Endothelial cell of umbilical vein (primary cell): ENCODE measurements around the gene PDLIM4. TPM values are rescaled to one million over a fixed set of nuclear protein-coding genes. Genes with fewer than 3 reads are reported as not detected.
A peak's percentile ranks its signal among the peaks of the same experiment; 100 is the strongest.

Experiments used
- BruUV-seq: library from RNA; stranded (reverse); fragments of 400-500 nt; replicated peaks from 2 replicates; lab custom pipeline; 2021; lab: Mats Ljungman, UMichigan
- CTCF ChIA-PET: fragments of 300-600, 350-600 bp; sonication (Branson Sonifier 250); formaldehyde crosslinking; loops from one replicate; lab custom pipeline; 2021; ENCODE audit warnings: antibody characterized with exemption, inconsistent platforms; lab: Charles Lee
- POLR2A ChIA-PET: fragments of 300-600, 350-600 bp; sonication (Branson Sonifier 250); formaldehyde crosslinking; loops from one replicate; lab custom pipeline; 2021; ENCODE audit warnings: antibody characterized with exemption, inconsistent platforms; lab: Charles Lee
- DNase-seq: peaks from one replicate; pipeline ENCODE4 v3.0.0-alpha.2; 2011; ENCODE audit warnings: low read depth, low spot score
- FAIRE-seq: peaks from 2 replicates; lab custom pipeline; 2011; peaks lifted over from hg19 to GRCh38; lab: Jason Lieb, UNC
- H2AFZ ChIP-seq: 2 replicates; pipeline ENCODE4 v1.6.0; 2012; ENCODE audit warnings: low read depth, low read length, control low read depth, inconsistent platforms
- H3K27ac ChIP-seq: 2 replicates; pipeline ENCODE4 v1.5.1; 2011; ENCODE audit warnings: low read depth, mild to moderate bottlenecking, control low read depth, low read length, moderate library complexity; ENCODE audit not compliant: insufficient read depth
- H3K27me3 ChIP-seq, 2 experiments: 2 replicates each; pipeline versions ENCODE4 v1.6.0 to v1.6.1; 2011; ENCODE audit warnings: low read length in 2 of 2, mixed read lengths in 1 of 2; ENCODE audit not compliant: control insufficient read depth in 2 of 2, insufficient read depth in 2 of 2
- H3K36me3 ChIP-seq, 2 experiments: 2 replicates in 1 of 2; 3 replicates in 1 of 2; pipeline ENCODE4 v1.5.1; 2011; ENCODE audit warnings: low read length in 2 of 2, mild to moderate bottlenecking in 1 of 2, moderate library complexity in 1 of 2; ENCODE audit not compliant: control insufficient read depth in 2 of 2, insufficient read depth in 2 of 2; ENCODE audit errors: extremely low read depth in 1 of 2
- H3K4me1 ChIP-seq: 3 replicates; pipeline ENCODE4 v1.5.1; 2011; ENCODE audit warnings: mild to moderate bottlenecking, low read length; ENCODE audit not compliant: control insufficient read depth, insufficient read depth; ENCODE audit errors: extremely low read depth
- H3K4me2 ChIP-seq: 2 replicates; pipeline ENCODE4 v1.6.1; 2011; ENCODE audit warnings: low read length, control low read depth, mixed read lengths; ENCODE audit not compliant: insufficient read depth
- H3K4me3 ChIP-seq, 3 experiments: fragments of 200-600 bp in 1 of 3; sonication (generic), shearing (Covaris generic) in 1 of 3; replicated peaks in 1 of 3; 2 replicates each; pipeline ENCODE4 v1.5.1; 2011 to 2016; ENCODE audit warnings: control low read depth in 3 of 3, low read length in 3 of 3, mild to moderate bottlenecking in 2 of 3, inconsistent platforms in 1 of 3, low read depth in 1 of 3, moderate library complexity in 1 of 3; ENCODE audit not compliant: insufficient read depth in 1 of 3
- H3K79me2 ChIP-seq: 2 replicates; pipeline ENCODE4 v1.6.0; 2012; ENCODE audit warnings: low read length, inconsistent platforms; ENCODE audit not compliant: control insufficient read depth, insufficient read depth
- H3K9ac ChIP-seq: replicated peaks from 2 replicates; pipeline ENCODE3; 2011; ENCODE audit warnings: low read length, control low read depth; ENCODE audit not compliant: insufficient read depth; ENCODE audit errors: extremely low read depth
- H3K9me1 ChIP-seq: replicated peaks from 3 replicates; pipeline ENCODE4 v1.6.0; 2011; ENCODE audit warnings: mild to moderate bottlenecking, low read length; ENCODE audit not compliant: control insufficient read depth, insufficient read depth; ENCODE audit errors: extremely low read depth
- H3K9me3 ChIP-seq: replicated peaks from 2 replicates; pipeline ENCODE4 v1.5.1; 2012; ENCODE audit warnings: low read length, inconsistent platforms; ENCODE audit not compliant: control insufficient read depth, insufficient read depth
- H4K20me1 ChIP-seq: replicated peaks from 2 replicates; pipeline ENCODE3; 2011; ENCODE audit warnings: mild to moderate bottlenecking, low read length; ENCODE audit not compliant: control insufficient read depth, insufficient read depth; ENCODE audit errors: extremely low read depth
- CTCF ChIP-seq, 2 donors: IDR thresholded peaks; 1 replicate in 1 of 2; 2 replicates in 1 of 2; pipeline ENCODE4 v1.5.1; 2011; ENCODE audit warnings: low read length in 2 of 2, mild to moderate bottlenecking in 2 of 2, moderate library complexity in 2 of 2, control low read depth in 1 of 2, inconsistent platforms in 1 of 2, low read depth in 1 of 2; ENCODE audit not compliant: insufficient read depth in 1 of 2; ENCODE audit errors: extremely low read depth in 1 of 2
- EZH2 ChIP-seq: IDR thresholded peaks from 2 replicates; pipeline ENCODE4 v1.6.1; 2012; ENCODE audit warnings: borderline replicate concordance, low read depth, mild to moderate bottlenecking, moderate library complexity, low read length, inconsistent platforms; ENCODE audit not compliant: severe bottlenecking
- FOS ChIP-seq: IDR thresholded peaks from 2 replicates; pipeline ENCODE4 v1.6.1; 2011; ENCODE audit warnings: mild to moderate bottlenecking, low read length, moderate library complexity, borderline replicate concordance; ENCODE audit not compliant: insufficient read depth
- GATA2 ChIP-seq: IDR thresholded peaks from 2 replicates; pipeline ENCODE4 v1.7.0; 2011; ENCODE audit warnings: low read depth, mild to moderate bottlenecking, moderate library complexity, mixed read lengths, low read length; ENCODE audit not compliant: insufficient read length, insufficient read depth
- JUN ChIP-seq: IDR thresholded peaks from 2 replicates; pipeline ENCODE4 v1.6.1; 2011; ENCODE audit warnings: borderline replicate concordance, low read depth; ENCODE audit not compliant: insufficient read length, insufficient read depth
- MAX ChIP-seq: IDR thresholded peaks from 2 replicates; pipeline ENCODE4 v1.6.1; 2011; ENCODE audit not compliant: insufficient read depth, insufficient read length
- MYC ChIP-seq: IDR thresholded peaks from one replicate; pipeline ENCODE4 v1.6.1; 2011; ENCODE audit warnings: mild to moderate bottlenecking, low read depth, low read length
- POLR2A ChIP-seq: IDR thresholded peaks from 2 replicates; pipeline ENCODE4 v1.6.1; 2012; ENCODE audit warnings: low read depth, mild to moderate bottlenecking, control low read depth, low read length
- POLR2AphosphoS5 ChIP-seq: IDR thresholded peaks from 2 replicates; pipeline ENCODE4 v1.6.1; 2012; ENCODE audit warnings: low read depth, mild to moderate bottlenecking, control low read depth, low read length, moderate library complexity; ENCODE audit not compliant: insufficient read depth
- dilution Hi-C: fragments of 300-500 bp; cut with MboI; formaldehyde crosslinking; loops from one replicate; pipeline ENCODE4 v1.15.0; 2019; ENCODE audit warnings: low sequenced_read_pairs; ENCODE audit not compliant: extremely low pct_ligation_motif_present
- intact Hi-C: fragments of 100-400 bp; cut with micrococcal nuclease; formaldehyde crosslinking; loops from one replicate; pipeline ENCODE4 v1.10.0; 2022
- polyA plus RNA-seq, 4 experiments: library from polyadenylated mRNA; depleted of rRNA in 3 of 4; stranded (reverse) in 3 of 4; unstranded in 1 of 4; fragments of >200 nt; gene quantifications; 2 replicates each; pipeline versions ENCODE4 v1.2.1 to v1.2.3, GENCODE V29; 2011 to 2012; ENCODE audit warnings: missing spikeins in 1 of 4
- total RNA-seq: library from RNA; stranded (reverse); gene quantifications from 2 replicates; pipeline ENCODE4 v1.2.3, GENCODE V29; 2021

Gene PDLIM4
- total and polyA plus RNA-seq, 2 donors (not counting 3 experiments of a cell fraction or from before 2014, with no cell fraction given): 65.7 to 112 TPM

- peak overlapping the region; percentile 72 for H2AFZ ChIP-seq
- CTCF ChIA-PET: interaction anchor here (0.6 to 2.0 kb wide), 5 partner anchors 10 to 605 kb away, joined by 3 to 12 read pairs (median 5); no protein-coding TSS in a partner anchor
- H3K27ac ChIP-seq: peak overlapping the region; percentile 52
- H3K9me1 ChIP-seq: no peaks in the 10 kb centered on the region
- H3K9ac ChIP-seq: peak overlapping the region; percentile 32
- POLR2A ChIA-PET: interaction anchor here (0.7 to 1.4 kb wide), 4 partner anchors 8 to 375 kb away, joined by 3 to 6 read pairs (median 6); partner anchors contain the start of gene P4HA2
- H3K9me3 ChIP-seq: no peaks in the 10 kb centered on the region
- dilution Hi-C loops: no loop called here
- H3K4me3 ChIP-seq: no peak overlapping the region
- no peaks in the 10 kb centered on the region for H3K27me3 ChIP-seq
- no peak overlapping the region for H3K4me2 ChIP-seq
- peak; percentile 73 for FAIRE-seq
- H3K79me2 ChIP-seq: no peaks in the 10 kb centered on the region
- intact Hi-C loops: loop anchor here (1.0 kb wide), 1 partner anchor 12 kb away; the partner anchor contains the start of gene P4HA2
- no TSS peak for BruUV-seq
- H3K4me1 ChIP-seq: peaks cover 5% of the 10 kb centered on the region
- H3K36me3 ChIP-seq: peaks cover 10 to 14% of the 10 kb centered on the region in 2 experiments
- peak; percentile 80 for DNase-seq
- no peaks in the 10 kb centered on the region for H4K20me1 ChIP-seq
- TF ChIP-seq MYC (peak; percentile 23), FOS (no peak), POLR2AphosphoS5 (no peak), GATA2 (no peak), CTCF (IDR thresholded peaks at IDR 0.05; ENCODE audit: extremely low read depth in 1 of 2, insufficient read depth in 1 of 2, low read depth in 1 of 2, low read length in 2 of 2) (no peak)
Measured at GRCh38 chr5:132215329-132215728, 42.2 kb upstream of the PDLIM4 start.

- intact Hi-C loops (no loop called here), dilution Hi-C loops (no loop called here)
- H3K27me3 ChIP-seq: no peaks in the 10 kb centered on the region
- H4K20me1 ChIP-seq: no peaks in the 10 kb centered on the region
- no TSS peak for BruUV-seq
- DNase-seq (no peak), FAIRE-seq (no peak)
- ChIA-PET POLR2A (no interaction called here), CTCF (interaction anchor here (1.1 to 2.0 kb wide), 3 partner anchors 19 to 41 kb away, joined by 3 to 12 read pairs (median 4); no protein-coding TSS in a partner anchor)
- H3K27ac ChIP-seq: no peak overlapping the region
- no peak overlapping the region for H3K9ac ChIP-seq
- no peak overlapping the region for H2AFZ ChIP-seq
- H3K4me2 ChIP-seq: no peak overlapping the region
- no peaks in the 10 kb centered on the region for H3K9me1 ChIP-seq
- H3K4me3 ChIP-seq: no peak overlapping the region
- H3K4me1 ChIP-seq: peaks cover 5% of the 10 kb centered on the region
- no peaks in the 10 kb centered on the region for H3K79me2 ChIP-seq
- H3K36me3 ChIP-seq: peaks cover 3 to 6% of the 10 kb centered on the region in 2 experiments
- no peak for TF ChIP-seq JUN
- TF ChIP-seq MYC: no peak
- no peak for TF ChIP-seq POLR2AphosphoS5
- no peak for TF ChIP-seq EZH2
- no peak for TF ChIP-seq GATA2
- no peak for TF ChIP-seq CTCF (IDR thresholded peaks at IDR 0.05; ENCODE audit: extremely low read depth in 1 of 2, insufficient read depth in 1 of 2, low read depth in 1 of 2, low read length in 2 of 2)
- TF ChIP-seq POLR2A: no peak
- no peak for TF ChIP-seq FOS
- no peak for TF ChIP-seq MAX
- H3K9me3 ChIP-seq: no peaks in the 10 kb centered on the region
Measured at GRCh38 chr5:132218321-132218720, 39.2 kb upstream of the PDLIM4 start.
